ENCODE measurements around the gene TBX20.
A peak's percentile ranks its signal among the peaks of the same experiment; 100 is the strongest.

The TBX20 gene

DNA sequence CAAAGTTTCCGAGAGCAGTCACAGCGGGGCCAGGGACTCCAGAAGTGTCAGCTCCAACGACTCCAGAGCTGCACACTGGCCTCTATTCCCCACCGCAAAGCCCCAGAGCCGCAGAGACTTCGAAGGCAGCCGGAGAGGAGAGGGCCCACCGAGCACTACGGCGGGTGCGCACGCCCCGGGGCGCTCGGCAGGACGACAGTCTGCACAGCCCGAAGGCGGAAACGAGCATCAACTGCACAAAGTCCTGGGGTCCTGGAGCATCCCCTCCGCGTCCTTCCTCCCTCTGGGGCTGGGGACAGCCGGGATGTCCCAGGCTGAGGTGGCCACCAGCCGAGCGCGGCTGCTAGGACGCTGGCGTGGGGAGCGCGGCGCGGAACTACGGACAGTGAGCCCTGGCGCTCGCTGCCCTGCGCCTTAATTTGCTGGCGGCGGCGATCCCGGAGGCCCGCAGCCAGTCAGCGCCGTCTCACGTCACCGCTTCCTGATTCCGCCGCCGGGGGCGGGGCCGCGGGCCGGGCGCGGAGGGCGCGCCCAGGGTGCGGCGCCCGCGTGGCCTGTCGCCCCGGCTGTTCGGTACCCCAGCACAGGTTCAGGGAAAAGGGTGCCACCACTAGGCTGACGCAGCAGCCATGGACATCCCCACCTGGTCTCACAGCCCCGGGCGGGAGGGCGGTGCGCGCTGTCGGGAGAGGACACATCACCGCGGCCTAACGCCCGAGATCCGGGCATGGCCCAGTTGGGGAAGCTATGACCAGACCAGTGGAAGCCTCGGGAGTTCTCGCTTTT lies at the start of gene TBX20:
TBX20 (minus strand) TSS at position 391 of the 786 bp plus-strand sequence. CDS start 480 bp downstream, outside the sequence.
- peak; percentile 59 for DNase-seq (ENCODE audit: low read depth)

- no peak for DNase-seq (ENCODE audit: low read depth)
Observed at GRCh38 chr7:35289376-35289775, 35.5 kb upstream of the TBX20 start.

GRCh38 chr7:35286986-35287385 lies 33.1 kb upstream of the TBX20 start:
- DNase-seq (ENCODE audit: low read depth) = peak; percentile 17

DNA sequence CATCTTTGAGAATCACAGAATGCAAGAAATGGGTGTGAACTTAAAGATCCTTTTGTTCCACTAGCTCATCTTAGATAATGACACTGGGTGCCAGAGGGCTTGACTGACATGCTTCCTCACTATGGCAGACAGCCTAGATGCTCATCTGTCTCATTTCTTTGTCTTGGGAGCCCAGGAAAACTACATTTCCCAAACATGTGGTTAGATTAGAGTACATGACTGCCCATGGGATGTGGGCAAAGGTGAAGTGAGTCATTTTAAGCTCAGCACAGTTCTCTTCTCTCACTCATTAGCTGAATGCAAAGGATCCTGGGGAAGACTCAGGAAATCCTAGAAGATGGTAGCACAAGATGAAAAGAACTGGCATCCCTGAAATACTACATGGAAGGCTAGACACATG lies 32.5 kb upstream of the TBX20 start:
- DNase-seq (ENCODE audit: low read depth) = peak; percentile 38

- DNase-seq (ENCODE audit: low read depth) = no peak
Observed at GRCh38 chr7:35285799-35286198, 31.9 kb upstream of the TBX20 start.

DNA sequence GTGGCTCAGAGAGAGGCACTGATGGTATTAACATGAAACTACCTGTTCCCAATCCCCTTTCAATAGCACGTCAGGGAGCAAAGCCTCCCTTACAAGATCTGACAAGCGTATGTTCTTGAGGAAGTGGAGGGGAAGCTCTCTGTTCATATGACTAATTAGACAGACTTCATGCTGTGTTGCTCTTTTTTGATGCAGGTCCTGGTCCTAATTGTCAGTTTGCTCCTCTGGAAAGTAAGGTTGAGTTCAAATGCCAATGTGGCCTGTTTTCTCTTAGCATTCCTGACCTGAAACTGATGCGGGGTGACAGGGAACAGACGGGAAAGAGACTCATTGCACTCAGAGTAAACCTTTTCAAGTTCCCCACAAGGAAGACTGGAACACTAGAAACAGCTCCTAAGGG lies 27.0 kb upstream of the TBX20 start:
- no peak for DNase-seq (ENCODE audit: low read depth)

DNA sequence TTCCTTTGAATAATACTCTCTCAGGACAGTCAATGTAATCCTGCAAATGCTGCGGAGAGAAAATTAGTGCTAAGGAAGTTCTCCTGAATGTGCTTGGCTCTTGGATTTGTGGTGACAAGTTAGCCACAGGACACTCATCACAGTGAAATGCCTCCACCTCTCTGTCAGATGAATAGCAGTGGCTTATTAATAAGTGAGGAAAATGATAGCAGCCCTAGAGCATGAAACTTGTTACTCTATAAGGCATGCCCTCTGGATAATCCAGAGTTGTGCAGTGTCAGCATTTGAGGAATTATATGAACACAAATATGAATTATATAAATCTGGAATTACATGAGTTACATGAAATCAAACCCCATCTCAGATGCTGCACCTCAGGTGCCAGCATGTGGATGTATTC lies 23.5 kb upstream of the TBX20 start:
- no peak for DNase-seq (ENCODE audit: low read depth)

DNA sequence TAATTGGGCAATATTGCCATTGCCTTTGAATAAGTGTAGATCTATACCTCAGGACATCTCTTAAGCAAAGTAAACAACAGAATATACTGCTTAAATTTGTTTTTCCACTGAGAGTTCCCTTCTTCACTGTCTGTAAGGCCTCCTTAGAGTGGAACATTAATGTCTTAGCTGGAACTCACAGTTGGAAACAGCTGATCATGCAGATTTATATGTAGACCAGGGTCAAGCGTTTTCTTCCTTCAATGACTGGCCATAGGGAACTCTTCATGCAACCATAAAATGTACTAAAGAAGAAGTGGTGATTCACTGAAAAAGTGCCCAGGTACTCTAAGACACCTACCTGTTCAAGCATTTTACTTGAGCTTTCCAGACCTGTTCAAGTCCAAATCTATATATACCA lies 18.3 kb upstream of the TBX20 start:
- no peak for DNase-seq (ENCODE audit: low read depth)

- no peak for DNase-seq (ENCODE audit: low read depth)
Observed at GRCh38 chr7:35268953-35269352, 15.1 kb upstream of the TBX20 start.

- DNase-seq (ENCODE audit: low read depth) = no peak
Observed at GRCh38 chr7:35267411-35267810, 13.5 kb upstream of the TBX20 start.

DNA sequence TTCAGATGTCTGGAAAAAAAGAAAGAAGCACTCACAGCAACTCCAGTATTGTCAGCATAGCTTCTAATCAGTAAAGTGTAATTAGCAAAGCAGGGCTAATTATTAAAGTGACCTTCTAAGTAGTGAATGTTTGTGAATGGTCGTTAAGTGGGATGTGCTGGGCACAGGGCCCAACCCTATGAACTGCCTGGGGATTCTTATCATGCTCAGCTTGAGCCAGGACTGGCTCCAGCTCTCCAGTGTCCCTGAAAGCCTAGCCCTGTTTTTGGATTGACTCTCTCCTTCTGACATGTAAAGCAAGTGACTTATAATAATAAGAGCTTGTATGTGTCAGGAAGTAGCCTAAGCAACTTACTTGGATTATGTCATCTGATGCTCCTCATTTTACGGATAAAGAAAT lies 9.5 kb upstream of the TBX20 start:
- no peak for DNase-seq (ENCODE audit: low read depth)

DNA sequence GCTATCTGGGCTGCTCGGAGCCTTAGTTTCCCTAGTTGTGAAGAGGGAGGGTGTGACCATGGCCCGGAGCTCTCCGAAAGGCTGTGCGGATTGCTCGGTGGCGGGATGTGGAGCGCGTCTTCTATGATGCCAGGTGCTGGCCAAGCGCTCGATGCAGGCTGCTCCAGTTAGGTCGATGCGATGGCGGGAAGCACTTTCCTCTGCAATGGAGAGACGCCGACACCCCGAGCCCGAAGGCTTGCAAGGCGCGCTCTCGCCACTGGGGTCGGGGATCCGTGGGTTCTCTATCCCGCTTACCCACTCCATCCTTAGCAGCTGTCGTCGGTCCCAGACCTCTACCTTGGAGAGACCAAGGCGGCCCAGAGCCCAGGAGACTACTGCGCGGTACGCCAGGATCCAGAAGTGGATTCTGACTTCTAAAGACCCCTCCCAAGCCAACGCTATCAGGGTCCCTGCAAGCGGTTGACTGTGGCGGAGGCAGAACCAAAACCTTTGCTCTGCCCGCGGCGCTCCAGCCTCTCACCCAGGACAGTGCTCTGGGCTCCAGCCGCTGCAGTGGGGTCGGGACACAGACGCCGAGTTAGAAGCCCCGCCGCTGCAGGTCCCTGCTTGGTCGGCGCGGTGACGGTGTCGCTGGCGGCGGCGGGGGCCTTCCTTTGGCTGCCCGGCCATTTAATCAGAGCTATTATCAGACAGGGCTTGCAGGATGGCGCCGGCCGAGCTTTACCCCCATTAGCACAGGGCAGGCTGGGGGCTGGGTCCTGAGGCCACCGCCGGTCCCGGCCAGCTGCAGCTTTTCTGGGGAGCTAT lies 7.8 kb upstream of the TBX20 start:
- no peak for DNase-seq (ENCODE audit: low read depth)

DNA sequence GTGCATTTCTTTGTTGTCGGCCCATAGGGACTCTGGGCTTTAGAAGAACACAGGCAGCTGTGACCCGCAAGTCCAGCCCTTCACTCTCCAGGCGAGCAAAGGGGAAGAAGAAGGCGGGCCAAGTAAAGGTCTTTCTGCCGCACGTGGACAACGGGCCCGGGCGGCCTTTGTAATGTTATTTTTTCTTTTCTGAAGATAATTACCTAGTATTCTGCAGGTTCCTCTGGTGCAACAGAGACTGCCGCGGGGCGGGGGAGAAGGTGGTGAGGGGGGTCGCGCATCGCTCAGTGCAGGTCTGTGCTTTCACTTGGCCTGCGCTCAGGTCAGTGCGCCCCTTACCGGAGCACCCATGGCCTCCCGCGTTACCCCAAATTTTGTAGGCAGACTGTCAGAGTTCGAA lies 7.1 kb upstream of the TBX20 start:
- no peak for DNase-seq (ENCODE audit: low read depth)

- no peak for DNase-seq (ENCODE audit: low read depth)
Observed at GRCh38 chr7:35260246-35260645, 6.3 kb upstream of the TBX20 start.

DNA sequence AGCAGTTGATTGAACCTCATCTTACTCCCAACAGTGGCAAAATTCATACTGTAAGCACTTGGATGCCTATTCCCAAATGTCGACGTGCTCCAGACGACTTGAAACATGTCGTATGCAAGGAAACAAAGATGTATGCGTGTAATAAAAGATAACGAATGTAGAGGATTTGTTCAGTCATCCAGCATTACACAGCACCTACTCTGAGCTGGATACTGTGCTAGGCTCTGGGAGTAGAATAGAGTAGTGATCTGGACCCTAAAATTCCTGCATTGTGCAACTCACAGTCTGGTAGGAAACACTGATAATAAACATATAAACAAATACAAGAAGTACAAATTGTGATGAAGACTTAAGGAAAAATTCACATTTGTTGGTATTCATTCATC lies 5.6 kb upstream of the TBX20 start:
- DNase-seq (ENCODE audit: low read depth) = no peak

DNA sequence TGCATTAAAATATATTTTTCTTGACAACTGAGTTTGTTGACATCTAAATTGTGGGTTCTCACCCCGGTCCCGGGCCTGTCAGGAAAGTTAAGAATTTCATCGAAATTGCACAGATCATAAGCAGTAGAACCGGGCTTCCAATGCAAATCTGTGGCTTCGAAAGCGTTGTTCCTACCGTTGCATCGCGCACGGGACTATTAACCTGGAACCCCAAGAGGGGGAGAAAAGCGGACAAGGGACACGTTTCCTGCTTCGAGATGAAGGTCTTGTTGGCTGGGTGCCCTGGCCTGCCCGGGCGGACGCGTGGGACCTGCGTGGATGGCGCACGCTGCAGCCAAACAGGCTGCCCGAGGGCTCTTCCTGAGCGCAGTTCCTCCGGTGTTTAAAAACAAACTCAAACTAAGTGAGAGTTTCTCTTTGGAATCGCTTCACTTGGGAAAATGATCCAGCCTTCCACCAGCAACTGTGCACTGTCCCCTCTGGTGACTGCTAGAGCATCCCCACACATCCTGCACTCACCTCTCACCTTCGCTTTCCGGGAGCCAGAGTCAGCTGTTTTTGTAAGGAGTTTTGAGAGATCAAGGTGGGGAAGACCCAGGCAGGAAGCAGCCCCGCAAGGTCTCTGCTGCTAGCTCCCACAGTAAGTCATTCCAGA lies 5.1 kb upstream of the TBX20 start:
- DNase-seq (ENCODE audit: low read depth) = no peak

GRCh38 chr7:35258125-35258867 lies 4.4 kb upstream of the TBX20 start:
- no peak for DNase-seq (ENCODE audit: low read depth)

DNA sequence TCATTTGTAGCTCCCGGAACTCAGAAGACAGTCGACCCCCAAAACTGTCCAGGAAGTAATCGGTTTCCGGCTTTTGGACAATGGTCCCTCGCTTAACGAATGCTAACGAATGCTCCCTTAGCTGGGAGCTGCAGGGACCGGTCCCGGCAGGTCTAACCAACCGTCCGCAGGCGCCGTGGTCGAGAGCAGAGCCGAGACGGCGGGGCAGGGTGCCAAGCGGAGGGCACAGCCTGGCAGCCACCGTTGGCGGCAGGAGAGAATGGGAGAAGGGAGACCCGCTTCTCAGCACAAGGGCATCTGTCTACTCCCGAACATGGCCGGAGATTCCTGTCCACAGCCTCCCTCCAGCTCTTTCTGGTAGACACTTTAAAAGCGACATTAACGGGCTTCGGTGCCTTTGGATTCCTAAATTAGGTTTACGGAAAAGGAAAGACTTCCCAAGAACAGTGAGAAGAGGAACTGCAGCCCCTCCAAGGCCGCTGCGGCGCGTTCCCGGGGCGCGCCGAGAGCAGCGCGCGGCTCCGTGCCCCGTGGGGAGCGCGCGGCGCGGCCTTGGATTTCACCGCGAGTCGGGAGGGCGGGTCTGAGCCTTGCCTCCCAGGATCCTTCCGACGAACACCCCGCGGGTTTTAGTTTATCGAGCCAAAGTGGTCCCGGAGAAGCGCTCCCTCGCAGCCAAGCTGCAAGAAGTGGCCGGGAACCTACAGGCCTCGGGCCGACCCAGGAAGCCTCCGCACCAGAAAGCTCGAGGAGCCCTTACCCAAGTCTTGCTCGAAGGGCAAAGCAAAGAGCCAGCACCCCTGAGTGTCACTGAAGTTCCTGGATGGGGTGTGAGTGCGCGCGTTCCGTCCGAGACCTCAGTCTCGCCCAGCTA lies 3.6 kb upstream of the TBX20 start:
- DNase-seq (ENCODE audit: low read depth) = no peak

- no peak for DNase-seq (ENCODE audit: low read depth)
Observed at GRCh38 chr7:35256256-35257175, 2.6 kb upstream of the TBX20 start.
